Breast epithelium (tissue), 4 donors: ENCODE results near the gene TOP3A. TPM values are rescaled to one million over a fixed set of nuclear protein-coding genes. Genes with fewer than 3 reads are reported as not detected.
A peak's percentile ranks its signal among the peaks of the same experiment; 100 is the strongest.

Experiments
- DNase-seq, 2 donors: peaks; one replicate each; pipeline ENCODE4 v3.0.0-alpha.2; 2019; ENCODE audit warnings: low spot score in 2 of 2
- H3K27ac ChIP-seq, 2 donors: fragments of 200-600 bp; sonication (generic) in 1 of 2; one replicate each; pipeline ENCODE4 v1.5.1; 2016 to 2019; ENCODE audit warnings: mild to moderate bottlenecking in 1 of 2
- H3K27me3 ChIP-seq, 2 donors: fragments of 200-600 bp; sonication (generic) in 1 of 2; one replicate each; pipeline versions ENCODE4 v1.5.1 to v1.6.0; 2017 to 2019; ENCODE audit warnings: control low read depth in 1 of 2, mild to moderate bottlenecking in 1 of 2
- H3K36me3 ChIP-seq: fragments of 200-600 bp; one replicate; pipeline ENCODE4 v1.5.1; 2019
- H3K4me1 ChIP-seq, 2 donors: fragments of 200-600 bp; sonication (generic); one replicate each; pipeline ENCODE4 v1.5.1; 2016 to 2019; ENCODE audit warnings: control low read depth in 1 of 2
- H3K4me3 ChIP-seq, 3 donors: fragments of 200-600 bp; sonication (generic); 1 replicate in 2 of 3; 2 replicates in 1 of 3; pipeline ENCODE4 v1.5.1; 2016 to 2019; ENCODE audit warnings: mild to moderate bottlenecking in 3 of 3, moderate library complexity in 2 of 3
- H3K9me3 ChIP-seq, 2 donors: fragments of 200-600 bp; sonication (generic) in 1 of 2; one replicate each; pipeline ENCODE4 v1.5.1; 2016 to 2019; ENCODE audit warnings: control low read depth in 1 of 2
- CTCF ChIP-seq, 3 donors: fragments of 450-650 bp; IDR thresholded peaks; one replicate each; pipeline ENCODE4 v1.5.1; 2016 to 2017; ENCODE audit warnings: antibody characterized with exemption in 3 of 3, mild to moderate bottlenecking in 3 of 3, moderate library complexity in 3 of 3
- POLR2A ChIP-seq: fragments of 450-650 bp; IDR thresholded peaks from one replicate; pipeline ENCODE4 v1.6.1; 2016; ENCODE audit warnings: antibody characterized with exemption, mild to moderate bottlenecking, moderate library complexity
- POLR2AphosphoS5 ChIP-seq, 3 donors: sonication (generic); formaldehyde crosslinking; IDR thresholded peaks; one replicate each; pipeline ENCODE4 v1.6.1; 2017; ENCODE audit warnings: antibody characterized with exemption in 3 of 3
- intact Hi-C: fragments of 100-400 bp; cut with DNase I; formaldehyde crosslinking; loops from one replicate; pipeline ENCODE4 v1.15.1; 2023; ENCODE audit warnings: low total_unique reads
- total RNA-seq, 3 donors: library from RNA; depleted of rRNA; stranded (reverse); fragments of >200 nt; gene quantifications; one replicate each; pipeline ENCODE4 v1.1.0, GENCODE V29; 2016

The TOP3A gene
- total RNA-seq, 3 donors from 2014 or later, result 25.9 to 46.5 (median 30.1) TPM

- TF ChIP-seq POLR2A (no peak), CTCF (IDR thresholded peaks at IDR 0.05) (peak in 2 of 3 donors; percentile 47 to 49), POLR2AphosphoS5 (IDR thresholded peaks at IDR 0.05) (no peak)
- Histone ChIP-seq H3K9me3 (no peaks in the 10 kb centered on the region), H3K36me3 (peaks cover 11% of the 10 kb centered on the region), H3K27ac (no peak overlapping the region), H3K4me1 (peaks cover 18 to 54% of the 10 kb centered on the region in 2 donors), H3K27me3 (no peaks in the 10 kb centered on the region), H3K4me3 (peak overlapping the region in 1 of 3 donors; percentile 94)
- intact Hi-C loops, result no loop called here
- no peak for DNase-seq
Observed at GRCh38 chr17:18319604-18320256, 4.9 kb upstream of the TOP3A start.

- no peaks in the 10 kb centered on the region for H3K27me3 ChIP-seq
- intact Hi-C loops, result no loop called here
- no peak overlapping the region for H3K27ac ChIP-seq
- H3K36me3 ChIP-seq, result peaks cover 5% of the 10 kb centered on the region
- no peaks in the 10 kb centered on the region for H3K9me3 ChIP-seq
- peaks cover 18 to 55% of the 10 kb centered on the region in 2 donors for H3K4me1 ChIP-seq
- H3K4me3 ChIP-seq, result peak overlapping the region in 2 of 3 donors; percentile 25 to 94
- DNase-seq, result no peak
- TF ChIP-seq POLR2A, result no peak
- TF ChIP-seq CTCF (IDR thresholded peaks at IDR 0.05), result no peak
- TF ChIP-seq POLR2AphosphoS5 (IDR thresholded peaks at IDR 0.05), result no peak
Observed at GRCh38 chr17:18318771-18319450, 4.1 kb upstream of the TOP3A start.

- H3K4me3 ChIP-seq, result peak overlapping the region; percentile 4 to 94 (median 25)
- intact Hi-C loops, result no loop called here
- H3K4me1 ChIP-seq, result peaks cover 18 to 58% of the 10 kb centered on the region in 2 donors
- DNase-seq, result no peak
- H3K36me3 ChIP-seq, result peaks cover 4% of the 10 kb centered on the region
- TF ChIP-seq POLR2AphosphoS5 (IDR thresholded peaks at IDR 0.05), result no peak
- no peak for TF ChIP-seq CTCF (IDR thresholded peaks at IDR 0.05)
- no peak for TF ChIP-seq POLR2A
- no peaks in the 10 kb centered on the region for H3K9me3 ChIP-seq
- peak overlapping the region in 1 of 2 donors; percentile 57 for H3K27ac ChIP-seq
- no peaks in the 10 kb centered on the region for H3K27me3 ChIP-seq
Observed at GRCh38 chr17:18318117-18318516, 3.3 kb upstream of the TOP3A start.

GRCh38 chr17:18315961-18316360, 1.2 kb upstream of the TOP3A start:
- H3K9me3 ChIP-seq, result no peaks in the 10 kb centered on the region
- no peaks in the 10 kb centered on the region for H3K36me3 ChIP-seq
- H3K4me1 ChIP-seq, result peaks cover 18 to 57% of the 10 kb centered on the region in 2 donors
- peak overlapping the region; percentile 70 to 94 (median 89) for H3K4me3 ChIP-seq
- peak overlapping the region; percentile 90 to 98 for H3K27ac ChIP-seq
- TF ChIP-seq CTCF (IDR thresholded peaks at IDR 0.05) (no peak), POLR2A (no peak), POLR2AphosphoS5 (IDR thresholded peaks at IDR 0.05) (no peak)
- DNase-seq, result no peak
- no peaks in the 10 kb centered on the region for H3K27me3 ChIP-seq
- intact Hi-C loops, result no loop called here

- intact Hi-C loops, result no loop called here
- Histone ChIP-seq H3K9me3 (no peaks in the 10 kb centered on the region), H3K4me3 (peak overlapping the region; percentile 70 to 94 (median 89)), H3K27me3 (no peaks in the 10 kb centered on the region), H3K27ac (peak overlapping the region; percentile 90 to 98), H3K4me1 (peaks cover 18 to 53% of the 10 kb centered on the region in 2 donors), H3K36me3 (no peaks in the 10 kb centered on the region)
- DNase-seq, result no peak
- TF ChIP-seq POLR2AphosphoS5 (IDR thresholded peaks at IDR 0.05) (no peak), POLR2A (no peak), CTCF (IDR thresholded peaks at IDR 0.05) (no peak)
Observed at GRCh38 chr17:18315562-18315922, 748 bp upstream of the TOP3A start.
